HG03442 (cell line): Measurements from ENCODE around the gene FAHD2A.
"Not testable (repeated sequence)": the region's sequence is repeated elsewhere in the genome, so short reads cannot be mapped to it uniquely, and the experiment has no call there.

Source experiments
- ATAC-seq: cut with Tn5 transposase; IDR thresholded peaks from one replicate; pipeline ENCODE4 v1.9.1; 2021; ENCODE audit warnings: mild to moderate bottlenecking, moderate library complexity; ENCODE audit not compliant: unreplicated experiment

The FAHD2A gene

GRCh38 chr2:95389245-95390119, 13.0 kb upstream of the FAHD2A start:
- ATAC-seq: peak; percentile 72

DNA sequence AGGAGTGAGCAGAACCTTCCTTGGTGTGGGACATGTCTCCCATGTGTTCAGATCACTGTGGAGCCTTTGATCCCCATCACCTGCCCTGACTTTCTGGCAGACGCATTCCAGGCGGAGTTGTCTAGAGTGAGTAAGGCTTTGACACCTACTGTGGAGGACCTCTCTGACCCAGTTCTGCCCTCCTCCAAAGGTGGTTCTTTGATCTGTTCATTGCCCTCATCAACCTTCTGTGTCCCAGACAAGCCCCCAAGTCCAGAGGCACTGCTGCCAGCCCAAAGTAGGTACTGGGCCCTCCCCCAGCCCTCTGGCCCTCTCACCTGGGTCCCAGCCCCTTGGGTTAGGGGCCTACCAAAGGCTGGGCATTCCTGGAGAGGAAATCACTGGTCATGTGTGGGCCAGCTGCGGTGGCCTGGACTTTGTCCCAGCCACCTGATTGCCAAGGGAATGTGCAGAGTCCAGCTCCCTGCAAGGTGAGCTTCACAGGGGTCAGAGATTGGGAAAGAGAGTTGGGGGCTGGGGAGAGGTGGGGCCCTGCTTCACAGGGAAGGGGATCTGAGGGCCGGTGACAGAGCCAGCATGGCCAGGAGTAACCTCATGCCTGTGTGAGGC, 12.1 kb upstream of the FAHD2A start:
- no peak for ATAC-seq

- no peak for ATAC-seq
These were observed 11.6 kb upstream of the FAHD2A start for GRCh38 chr2:95390881-95391321.

DNA sequence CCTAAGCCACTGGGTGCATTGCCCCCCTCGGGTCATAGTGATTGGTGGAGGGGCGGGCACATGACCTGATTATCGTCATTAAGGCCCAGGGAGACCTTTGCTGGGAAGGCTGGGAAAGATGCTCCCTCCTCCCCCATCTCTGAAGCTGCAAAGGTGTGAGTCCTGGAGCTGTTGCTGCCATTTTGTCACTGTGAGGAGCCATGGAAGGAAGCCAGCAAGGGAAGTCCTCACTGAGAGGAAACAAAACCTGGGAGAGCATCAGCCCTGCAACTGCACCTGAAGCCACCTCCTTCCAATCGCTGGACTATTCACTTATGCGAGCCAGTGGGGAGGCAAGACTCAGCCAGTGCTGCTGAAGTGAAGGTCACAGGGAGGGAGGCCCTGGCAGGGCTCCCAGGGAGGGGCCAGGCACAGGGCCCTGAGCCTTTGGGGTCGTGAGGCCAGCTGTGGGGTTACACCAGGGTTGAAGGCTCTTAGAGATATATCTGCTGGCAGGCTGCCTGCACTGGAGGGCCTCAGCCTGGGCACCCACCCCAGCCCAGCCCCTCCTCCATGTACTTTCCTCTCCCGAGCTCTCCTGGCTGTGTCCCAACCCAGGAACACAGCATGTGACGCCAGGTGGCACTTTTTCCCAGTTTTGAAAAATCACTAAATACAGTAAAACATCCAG, 10.7 kb upstream of the FAHD2A start:
- no peak for ATAC-seq

DNA sequence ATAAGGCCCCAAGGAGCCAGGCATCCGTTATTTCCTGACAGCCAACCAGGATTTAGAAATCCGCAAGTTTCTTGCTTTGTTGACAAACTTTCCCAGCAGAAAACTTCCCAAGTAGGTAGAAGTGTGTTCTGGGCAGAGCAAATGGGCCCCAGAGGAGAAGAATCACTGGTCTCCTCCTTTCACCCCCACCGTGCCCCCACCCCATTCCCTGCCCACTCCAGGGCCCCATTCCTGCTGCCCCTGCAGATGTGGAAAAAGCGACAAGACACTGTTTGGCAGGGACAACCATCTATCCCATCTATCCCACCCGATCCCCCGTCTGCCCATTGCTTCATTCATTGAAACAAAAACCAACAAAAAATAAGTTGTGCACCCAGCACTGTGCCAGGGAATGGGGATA, 10.2 kb upstream of the FAHD2A start:
- no peak for ATAC-seq

DNA sequence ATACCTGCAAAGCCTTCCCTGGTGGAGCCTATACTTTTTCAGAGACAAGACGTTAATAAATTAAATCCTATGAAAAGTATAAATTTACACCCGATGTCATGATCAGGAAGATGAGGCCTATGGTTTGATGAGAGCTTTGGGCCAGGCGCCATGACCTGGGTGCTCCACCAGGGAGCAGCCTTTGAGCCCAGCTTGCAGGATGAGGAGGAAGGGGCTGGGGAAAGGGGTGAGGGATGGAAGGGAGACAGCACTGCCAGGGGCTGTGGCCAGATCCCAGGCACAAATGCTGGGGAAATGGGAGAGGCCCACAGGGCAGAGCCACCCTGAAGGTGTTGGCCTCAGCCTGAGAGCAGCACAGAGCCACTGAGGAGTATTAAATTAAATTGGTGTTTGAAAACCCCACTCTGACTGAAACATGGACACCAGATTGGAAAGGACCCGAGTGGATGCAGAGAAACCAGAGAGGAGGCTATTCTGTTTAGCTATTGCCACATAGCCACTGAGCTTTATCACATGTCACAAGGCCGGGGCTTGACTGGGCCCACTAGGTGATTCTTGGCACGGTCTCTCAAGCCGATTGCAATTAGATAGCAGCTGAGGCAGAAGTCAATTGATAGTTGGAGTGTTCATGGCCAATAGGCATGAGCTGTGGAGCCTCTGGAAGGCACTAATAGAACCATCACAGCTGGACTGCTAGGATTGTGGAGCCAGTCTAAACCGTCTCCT, 9.6 kb upstream of the FAHD2A start:
- no peak for ATAC-seq

GRCh38 chr2:95393901-95394300, 8.6 kb upstream of the FAHD2A start:
- ATAC-seq: no peak

- ATAC-seq: no peak
These were observed 3.4 kb upstream of the FAHD2A start for GRCh38 chr2:95399061-95399460.

DNA sequence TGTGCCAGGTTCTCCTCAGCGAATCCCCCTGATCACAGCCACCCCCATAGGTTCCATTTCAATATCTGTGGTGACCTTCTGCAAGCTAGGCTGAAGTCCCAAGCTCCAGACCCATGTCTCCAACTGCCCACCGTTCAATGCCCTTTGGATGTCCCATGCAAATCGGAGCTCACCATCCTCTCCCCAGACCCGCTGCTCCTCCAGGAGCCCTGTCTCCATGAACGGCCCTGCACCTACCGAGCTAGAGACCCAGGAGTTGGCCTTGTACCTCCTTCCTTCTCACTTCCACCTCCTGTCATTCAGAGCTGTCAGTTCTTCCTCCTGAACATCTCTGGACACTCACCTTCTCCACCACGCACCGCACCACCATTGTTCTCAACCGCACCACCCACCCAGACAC, 1.0 kb upstream of the FAHD2A start:
- no peak for ATAC-seq

DNA sequence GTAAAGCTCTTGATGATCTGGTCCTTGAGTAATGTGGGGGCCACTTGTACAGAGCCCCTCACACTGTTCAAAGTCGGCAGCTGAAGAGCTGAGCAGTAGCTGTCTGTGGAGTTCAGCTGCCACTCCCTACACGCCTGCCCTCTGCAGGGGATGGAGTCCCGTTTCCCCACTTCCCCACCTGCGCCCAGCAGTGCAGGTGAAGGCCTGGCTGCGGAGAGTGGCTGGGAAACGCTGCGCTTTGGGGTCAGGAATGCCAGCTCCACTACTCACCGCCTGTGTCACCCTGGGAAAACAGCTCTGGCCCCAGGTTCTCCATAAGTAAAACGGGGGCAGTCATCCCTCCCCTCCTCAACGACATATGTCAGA, 521 bp upstream of the FAHD2A start:
- peak; percentile 16 for ATAC-seq

DNA sequence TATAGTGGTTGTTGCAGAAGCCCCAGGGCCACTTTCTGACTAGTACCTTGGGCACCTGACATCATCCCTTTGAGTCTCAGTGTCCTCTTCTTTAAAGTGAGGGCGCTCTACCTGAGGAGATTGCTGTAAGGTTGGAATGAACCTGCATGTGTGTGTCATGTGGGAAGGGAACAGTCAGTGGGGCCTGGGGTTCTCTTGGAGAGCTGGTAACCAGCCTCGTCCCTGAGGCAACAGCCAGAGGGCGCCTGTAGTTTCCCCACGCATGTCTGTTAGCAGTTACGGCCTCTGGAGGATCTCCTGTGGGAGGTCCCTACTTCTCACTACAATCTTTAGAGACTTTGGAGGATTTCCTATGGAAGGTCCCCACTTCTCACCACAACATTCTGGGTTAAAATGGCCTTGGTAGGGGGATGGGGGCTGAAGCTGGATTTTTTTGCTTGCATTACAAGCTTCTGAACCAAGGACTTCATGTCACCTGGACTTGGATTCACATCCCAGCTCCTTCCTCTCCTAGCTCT, 755 bp downstream of the FAHD2A start:
- ATAC-seq: peak; percentile 31

DNA sequence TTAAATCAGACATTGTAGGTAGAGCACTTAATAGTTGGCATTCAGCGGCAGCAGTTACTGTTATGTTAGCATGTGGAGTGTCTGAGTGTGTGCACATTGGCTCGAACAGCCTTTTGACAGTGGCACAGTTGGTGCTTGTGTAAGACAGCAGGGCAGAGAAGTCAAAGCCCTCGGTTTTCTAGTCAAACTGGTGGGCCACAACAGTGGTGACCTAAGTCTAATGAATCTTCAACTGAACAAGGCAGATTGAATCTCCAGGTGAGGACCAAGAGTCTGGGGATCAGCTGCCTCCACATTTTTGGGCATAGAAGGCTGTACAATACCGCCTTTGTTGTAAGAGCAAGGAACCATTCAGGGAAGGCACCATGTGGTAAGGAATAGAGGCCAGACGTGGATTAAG, 1.3 kb downstream of the FAHD2A start:
- ATAC-seq: not testable (repeated sequence)

DNA sequence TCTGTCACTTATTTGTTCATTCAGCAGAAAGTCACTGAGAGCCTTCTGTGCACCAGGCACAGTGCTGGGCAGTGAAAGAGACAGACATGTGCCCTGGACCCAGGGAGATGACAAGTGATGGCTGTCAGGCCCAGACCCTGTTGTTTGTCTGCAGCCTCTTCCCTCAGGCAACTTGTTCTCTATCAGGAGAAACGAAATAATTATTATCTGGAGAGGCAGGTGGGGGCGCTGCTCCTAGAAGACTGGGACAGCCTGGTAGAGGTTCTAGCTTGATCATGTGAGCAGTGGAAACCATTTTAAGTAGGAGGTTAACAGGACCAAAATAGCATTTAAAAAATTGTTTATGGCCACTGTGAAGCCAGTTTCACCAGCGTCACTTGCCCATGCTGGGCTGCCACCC, 2.2 kb downstream of the FAHD2A start:
- not testable (repeated sequence) for ATAC-seq

DNA sequence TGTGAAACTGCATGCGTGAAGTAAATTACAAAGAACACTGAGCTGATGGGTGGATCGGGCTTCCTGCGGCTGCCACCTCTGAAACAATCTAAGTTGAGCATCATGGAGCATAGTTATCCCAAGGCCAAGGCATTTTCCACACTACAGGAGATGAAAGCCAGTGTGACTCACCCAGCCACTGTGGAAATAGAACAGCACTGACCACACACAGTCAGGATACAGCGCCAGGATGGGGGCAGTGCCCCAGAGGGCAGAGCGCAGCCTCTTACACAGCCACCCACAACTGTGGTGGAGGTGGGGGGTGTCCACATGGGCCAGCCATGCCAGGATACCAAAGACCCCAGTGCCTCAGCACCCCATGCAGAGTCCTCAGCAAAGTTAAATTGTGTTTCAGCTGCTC, 8.7 kb downstream of the FAHD2A start:
- not testable (repeated sequence) for ATAC-seq

DNA sequence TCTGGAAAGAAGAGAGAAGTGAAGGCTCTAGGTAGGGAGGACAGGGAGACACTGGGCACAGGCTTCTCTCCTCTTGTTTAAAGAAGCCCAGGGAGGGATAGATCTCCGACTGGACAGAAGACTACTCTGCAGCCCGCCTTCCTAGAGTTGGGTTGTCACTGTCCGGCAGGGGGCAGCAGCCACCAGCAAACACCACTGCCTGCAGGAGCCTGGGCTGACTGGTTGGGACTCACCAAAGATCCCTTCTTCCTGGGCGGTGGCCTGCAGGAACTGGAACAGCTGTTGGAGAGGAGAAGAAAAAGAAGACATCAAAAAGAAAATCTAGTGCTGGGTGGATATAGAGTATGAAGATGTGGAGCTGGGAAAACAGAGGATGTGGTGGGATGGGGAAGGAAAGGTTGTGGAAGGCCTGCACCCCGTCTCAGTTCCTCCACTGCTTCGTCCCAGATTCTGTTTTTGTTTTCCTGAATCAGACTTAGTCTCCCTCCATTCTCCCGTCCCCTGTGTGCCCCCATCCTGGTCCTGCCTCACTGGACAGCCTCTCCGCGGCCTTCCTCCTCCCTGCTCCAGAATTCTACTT, 11.6 kb downstream of the FAHD2A start:
- peak; percentile 79 for ATAC-seq

- not testable (repeated sequence) for ATAC-seq
These were observed 12.6 kb downstream of the FAHD2A start for GRCh38 chr2:95415138-95415537.

GRCh38 chr2:95415561-95415960, 13.1 kb downstream of the FAHD2A start:
- ATAC-seq: not testable (repeated sequence)

DNA sequence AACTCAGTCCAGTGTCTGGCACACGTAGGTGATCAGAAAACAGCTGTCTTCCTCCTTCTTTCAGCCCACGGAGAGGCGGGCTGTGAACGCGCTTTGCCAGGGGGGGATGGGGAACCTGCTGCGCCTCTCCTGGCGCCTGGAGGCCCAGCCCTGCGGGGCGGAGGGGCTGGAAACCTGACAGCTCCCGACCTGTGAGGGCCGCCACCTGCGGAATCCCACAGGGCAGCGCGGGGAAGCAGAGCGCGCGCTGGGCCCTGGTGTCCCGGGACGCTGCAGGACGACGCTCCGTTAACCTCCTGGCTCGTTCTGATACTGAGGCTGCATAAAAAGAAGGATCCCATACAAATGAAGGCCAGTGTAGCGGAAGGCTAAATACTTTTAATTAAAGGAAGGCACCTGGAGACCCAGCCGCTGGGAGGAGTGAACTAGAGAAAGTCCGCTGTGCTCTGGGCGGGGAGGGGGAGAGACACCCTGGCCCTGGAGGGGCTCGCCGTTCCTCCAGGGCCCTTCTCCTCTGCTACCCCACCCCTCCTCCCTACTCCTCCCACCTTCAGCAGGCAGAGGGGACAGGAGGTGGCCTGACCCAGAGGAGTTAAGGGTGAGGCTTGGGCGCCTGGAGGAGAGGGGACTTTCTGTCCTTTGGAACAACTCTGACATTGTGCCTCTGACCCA, 24.8 kb downstream of the FAHD2A start:
- not testable (repeated sequence) for ATAC-seq

- ATAC-seq: not testable (repeated sequence)
These were observed 27.4 kb downstream of the FAHD2A start for GRCh38 chr2:95429748-95430467.
